ENCODE data around the gene PBX1. TPM values are rescaled to one million over a fixed set of nuclear protein-coding genes. Genes with fewer than 3 reads are reported as not detected.

Gene PBX1
- total RNA-seq, 3 donors from 2014 or later (not counting 1 experiment from before 2014, with no cell fraction given), result 0.54 to 3.5 (median 1.4) TPM

DNA sequence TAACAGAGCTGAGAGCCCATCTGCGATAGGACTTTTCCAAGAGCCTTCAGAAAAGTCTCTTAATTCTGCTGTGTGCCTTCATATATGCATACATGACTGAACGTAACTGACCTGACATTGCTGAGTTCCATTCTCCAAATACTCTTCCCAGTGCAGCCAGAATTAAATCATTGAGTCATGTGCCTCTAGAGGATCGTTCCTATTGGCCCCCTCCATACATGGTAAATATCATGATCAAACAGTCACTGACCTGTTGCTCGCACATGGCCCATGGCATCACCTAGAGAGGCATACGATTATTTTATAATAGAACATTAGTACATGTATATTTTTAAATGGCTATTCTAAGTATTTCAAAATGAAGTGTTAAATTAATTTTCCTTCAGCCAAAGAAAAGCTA is 186.8 kb downstream of the PBX1 start:
- Mint-ChIP-seq H3K27ac (no peak overlapping the region), H3K36me3 (no peaks in the 10 kb centered on the region), H3K27me3 (ENCODE audit: low read depth in 2 of 2) (peaks cover 15 to 27% of the 10 kb centered on the region in 2 donors), H3K9me3 (no peaks in the 10 kb centered on the region), H3K4me3 (no peak overlapping the region), H3K4me1 (no peaks in the 10 kb centered on the region)
- H3K4me1 ChIP-seq (ENCODE audit: control insufficient read depth, insufficient read depth, low read length), result no peaks in the 10 kb centered on the region
- 86% methylated on average over 3 of the region's 5 CpGs for WGBS (ENCODE audit: insufficient coverage)
- ATAC-seq (no peak), DNase-seq (no peak)
- H3K27me3 ChIP-seq (ENCODE audit: control insufficient read depth, insufficient read depth, low read length), result no peaks in the 10 kb centered on the region
- TF ChIP-seq, protein P1, sequence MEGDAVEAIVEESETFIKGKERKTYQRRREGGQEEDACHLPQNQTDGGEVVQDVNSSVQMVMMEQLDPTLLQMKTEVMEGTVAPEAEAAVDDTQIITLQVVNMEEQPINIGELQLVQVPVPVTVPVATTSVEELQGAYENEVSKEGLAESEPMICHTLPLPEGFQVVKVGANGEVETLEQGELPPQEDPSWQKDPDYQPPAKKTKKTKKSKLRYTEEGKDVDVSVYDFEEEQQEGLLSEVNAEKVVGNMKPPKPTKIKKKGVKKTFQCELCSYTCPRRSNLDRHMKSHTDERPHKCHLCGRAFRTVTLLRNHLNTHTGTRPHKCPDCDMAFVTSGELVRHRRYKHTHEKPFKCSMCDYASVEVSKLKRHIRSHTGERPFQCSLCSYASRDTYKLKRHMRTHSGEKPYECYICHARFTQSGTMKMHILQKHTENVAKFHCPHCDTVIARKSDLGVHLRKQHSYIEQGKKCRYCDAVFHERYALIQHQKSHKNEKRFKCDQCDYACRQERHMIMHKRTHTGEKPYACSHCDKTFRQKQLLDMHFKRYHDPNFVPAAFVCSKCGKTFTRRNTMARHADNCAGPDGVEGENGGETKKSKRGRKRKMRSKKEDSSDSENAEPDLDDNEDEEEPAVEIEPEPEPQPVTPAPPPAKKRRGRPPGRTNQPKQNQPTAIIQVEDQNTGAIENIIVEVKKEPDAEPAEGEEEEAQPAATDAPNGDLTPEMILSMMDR (IDR thresholded peaks at IDR 0.05), result no peak
- H3K36me3 ChIP-seq (ENCODE audit: control insufficient read depth, insufficient read depth, low read length), result no peaks in the 10 kb centered on the region
- intact Hi-C loops (cut with micrococcal nuclease), result no loop called here
- no peak overlapping the region for H3K4me3 ChIP-seq (ENCODE audit: low read length)
- no peak overlapping the region for H3K27ac ChIP-seq (ENCODE audit: low read length)
- H3K9me3 ChIP-seq (ENCODE audit: control insufficient read depth, insufficient read depth, low read length), result no peaks in the 10 kb centered on the region

DNA sequence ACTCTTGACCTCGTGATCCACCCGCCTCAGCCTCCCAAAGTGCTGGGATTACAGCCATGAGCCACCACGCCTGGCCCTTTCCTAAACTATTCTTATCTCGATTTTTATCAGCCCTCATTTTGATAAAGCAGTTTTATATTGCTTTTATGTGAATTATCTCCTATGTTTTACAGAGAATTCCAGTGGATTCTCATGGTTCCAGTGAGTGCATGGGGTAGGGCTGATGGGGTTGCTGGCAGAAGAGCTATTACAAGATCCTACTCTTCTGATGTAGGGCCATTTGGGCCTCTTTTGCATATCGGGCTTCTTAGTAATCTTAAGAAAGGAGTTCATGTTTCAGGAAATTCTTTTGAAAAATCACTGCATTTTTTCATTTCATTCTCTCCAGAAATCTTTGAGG is 187.6 kb downstream of the PBX1 start:
- H3K4me1 Mint-ChIP-seq, result no peaks in the 10 kb centered on the region
- TF ChIP-seq, protein P1 (IDR thresholded peaks at IDR 0.05), result no peak
- H3K36me3 Mint-ChIP-seq, result no peaks in the 10 kb centered on the region
- Histone ChIP-seq H3K4me1 (ENCODE audit: control insufficient read depth, insufficient read depth, low read length) (no peaks in the 10 kb centered on the region), H3K27me3 (ENCODE audit: control insufficient read depth, insufficient read depth, low read length) (no peaks in the 10 kb centered on the region), H3K4me3 (ENCODE audit: low read length) (no peak overlapping the region), H3K36me3 (ENCODE audit: control insufficient read depth, insufficient read depth, low read length) (no peaks in the 10 kb centered on the region), H3K9me3 (ENCODE audit: control insufficient read depth, insufficient read depth, low read length) (no peaks in the 10 kb centered on the region), H3K27ac (ENCODE audit: low read length) (no peak overlapping the region)
- DNase-seq (no peak), ATAC-seq (no peak)
- H3K9me3 Mint-ChIP-seq, result no peaks in the 10 kb centered on the region
- no peak overlapping the region for H3K27ac Mint-ChIP-seq
- intact Hi-C loops (cut with micrococcal nuclease), result no loop called here
- WGBS (ENCODE audit: insufficient coverage), result 91% methylated on average over 3 of the region's 5 CpGs
- no peak overlapping the region for H3K4me3 Mint-ChIP-seq
- H3K27me3 Mint-ChIP-seq (ENCODE audit: low read depth in 2 of 2), result peaks cover 16 to 27% of the 10 kb centered on the region in 2 donors

DNA sequence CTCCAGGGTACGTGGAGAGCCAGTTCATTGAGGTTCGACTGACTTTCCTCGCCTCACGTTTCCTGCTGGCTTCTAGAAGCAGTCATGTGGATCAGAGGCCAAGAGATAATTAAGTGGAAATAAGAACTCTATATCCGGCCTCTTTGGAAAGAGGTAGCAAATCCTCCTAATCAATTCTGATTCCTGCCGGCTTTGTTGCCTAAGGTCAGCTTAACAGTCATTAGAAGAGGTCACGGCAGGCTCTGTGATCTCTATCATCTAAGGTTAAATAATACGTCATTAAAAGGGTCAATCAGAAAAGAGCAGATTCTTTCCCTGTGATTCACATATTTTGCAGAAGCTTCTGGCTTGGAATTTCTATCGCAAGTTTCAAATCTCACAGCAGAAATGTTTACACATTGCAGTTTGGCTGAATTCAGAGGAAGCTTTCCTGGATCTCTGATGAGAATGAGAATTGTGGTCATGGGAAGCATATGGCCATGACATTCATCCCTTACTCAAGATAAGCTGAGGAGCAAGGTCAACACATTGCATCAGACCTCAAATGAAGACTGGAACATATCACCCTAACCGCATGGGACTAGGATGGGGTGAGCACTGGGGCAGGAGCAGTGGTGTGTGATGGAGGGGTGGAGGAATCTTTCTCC is 189.4 kb downstream of the PBX1 start:
- TF ChIP-seq, protein P1 (IDR thresholded peaks at IDR 0.05), result no peak
- ATAC-seq (no peak), DNase-seq (no peak)
- Mint-ChIP-seq H3K27me3 (ENCODE audit: low read depth in 2 of 2) (peaks cover 24 to 34% of the 10 kb centered on the region in 2 donors), H3K9me3 (no peaks in the 10 kb centered on the region), H3K4me3 (no peak overlapping the region), H3K27ac (no peak overlapping the region), H3K36me3 (no peaks in the 10 kb centered on the region), H3K4me1 (no peaks in the 10 kb centered on the region)
- no peaks in the 10 kb centered on the region for H3K27me3 ChIP-seq (ENCODE audit: control insufficient read depth, insufficient read depth, low read length)
- no peaks in the 10 kb centered on the region for H3K4me1 ChIP-seq (ENCODE audit: control insufficient read depth, insufficient read depth, low read length)
- 89% methylated on average over 10 of the region's 10 CpGs for WGBS (ENCODE audit: insufficient coverage)
- no peaks in the 10 kb centered on the region for H3K36me3 ChIP-seq (ENCODE audit: control insufficient read depth, insufficient read depth, low read length)
- H3K27ac ChIP-seq (ENCODE audit: low read length), result no peak overlapping the region
- H3K9me3 ChIP-seq (ENCODE audit: control insufficient read depth, insufficient read depth, low read length), result no peaks in the 10 kb centered on the region
- intact Hi-C loops (cut with micrococcal nuclease), result no loop called here
- no peak overlapping the region for H3K4me3 ChIP-seq (ENCODE audit: low read length)

DNA sequence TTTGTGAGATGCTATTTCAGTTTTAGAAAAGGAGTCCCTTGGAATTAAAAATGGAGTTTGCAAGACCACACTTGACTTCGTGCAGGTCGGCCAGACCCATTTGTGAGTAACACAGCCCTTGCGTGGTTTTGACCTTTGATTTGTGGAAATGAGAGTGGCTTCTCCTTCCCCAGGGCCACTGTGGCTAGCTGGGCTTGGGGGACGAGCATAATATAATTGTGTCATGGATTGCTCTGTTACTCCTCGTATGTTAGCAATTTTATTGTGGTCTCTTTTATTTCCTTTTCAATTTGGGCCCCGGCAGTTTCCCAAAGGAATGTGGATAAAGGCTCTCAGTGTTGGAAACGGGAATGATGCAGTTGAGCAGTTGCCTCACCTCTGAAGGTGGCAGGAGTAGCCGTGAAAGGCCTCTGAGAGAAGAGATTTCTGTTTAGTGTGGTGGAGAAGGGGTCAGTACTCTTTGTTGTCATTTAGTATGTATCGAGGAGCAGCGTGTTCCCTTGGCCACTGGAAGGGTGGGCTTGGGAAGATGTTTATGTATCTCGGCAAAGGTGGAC is 194.6 kb downstream of the PBX1 start:
- H3K36me3 Mint-ChIP-seq, result no peaks in the 10 kb centered on the region
- no peaks in the 10 kb centered on the region for H3K27me3 ChIP-seq (ENCODE audit: control insufficient read depth, insufficient read depth, low read length)
- H3K4me1 ChIP-seq (ENCODE audit: control insufficient read depth, insufficient read depth, low read length), result no peaks in the 10 kb centered on the region
- H3K9me3 Mint-ChIP-seq, result no peaks in the 10 kb centered on the region
- peaks cover 34 to 43% of the 10 kb centered on the region in 2 donors for H3K27me3 Mint-ChIP-seq (ENCODE audit: low read depth in 2 of 2)
- no peak overlapping the region for H3K27ac Mint-ChIP-seq
- WGBS (ENCODE audit: insufficient coverage), result 85% methylated on average over 11 of the region's 11 CpGs
- no peak overlapping the region for H3K27ac ChIP-seq (ENCODE audit: low read length)
- no peaks in the 10 kb centered on the region for H3K36me3 ChIP-seq (ENCODE audit: control insufficient read depth, insufficient read depth, low read length)
- no peak overlapping the region for H3K4me3 ChIP-seq (ENCODE audit: low read length)
- intact Hi-C loops (cut with micrococcal nuclease), result no loop called here
- H3K4me1 Mint-ChIP-seq, result no peaks in the 10 kb centered on the region
- no peaks in the 10 kb centered on the region for H3K9me3 ChIP-seq (ENCODE audit: control insufficient read depth, insufficient read depth, low read length)
- DNase-seq (no peak), ATAC-seq (no peak)
- TF ChIP-seq, protein P1 (IDR thresholded peaks at IDR 0.05), result no peak
- H3K4me3 Mint-ChIP-seq, result no peak overlapping the region
